Measurements from ENCODE around the gene CACNA1E.

DNA sequence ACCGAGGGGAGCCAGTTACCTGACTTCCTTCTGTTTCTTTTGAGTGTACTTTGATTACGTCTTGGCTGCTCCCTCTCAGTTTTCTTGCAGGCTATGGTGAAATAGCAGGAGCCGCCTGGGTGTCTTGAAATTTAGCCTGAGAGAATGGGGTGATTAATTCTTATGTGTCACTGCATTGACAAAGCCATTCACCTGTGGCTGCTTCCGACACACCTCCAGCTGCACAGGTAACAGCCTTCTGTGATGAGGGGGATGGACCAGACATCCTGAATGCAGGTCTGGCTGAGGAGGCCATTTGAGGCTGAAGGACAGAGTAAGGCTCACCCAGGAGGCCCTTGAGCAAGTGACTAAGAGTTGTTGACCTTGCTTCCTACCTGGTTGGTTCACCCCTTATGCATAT is 16.5 kb downstream of the CACNA1E start:
- no peak for TF ChIP-seq EZH2 (IDR thresholded peaks at IDR 0.05; ENCODE audit: borderline replicate concordance, low read depth, low read length, poor library complexity, severe bottlenecking)
- no peak for TF ChIP-seq CTCF (conservative IDR thresholded peaks at IDR 0.05; ENCODE audit: low read depth, low read length)
